ENCODE data around the gene TRIP12. TPM values are rescaled to one million over a fixed set of nuclear protein-coding genes. Genes with fewer than 3 reads are reported as not detected.

TRIP12 gene
- total and polyA plus RNA-seq, 2 of the 8 experiments (the other 6 are each of a cell fraction or from before 2014, with no cell fraction given) = 23.1 to 174 TPM

GRCh38 chr2:229726643-229727042 lies 195.2 kb downstream of the TRIP12 start:
- H3K9me3 ChIP-seq (ENCODE audit: insufficient read depth in 2 of 2, low read depth in 1 of 2, low read length in 1 of 2) = no peaks in the 10 kb centered on the region
- H2BK5ac ChIP-seq (ENCODE audit: low read depth, low read length) = no peak overlapping the region
- no peaks in the 10 kb centered on the region; the same call in 1 of the 2 replicates for H3K23me2 ChIP-seq (ENCODE audit: low read depth, low read length)
- no peaks in the 10 kb centered on the region for H3K79me2 ChIP-seq (ENCODE audit: control insufficient read depth in 1 of 2, insufficient read depth in 2 of 2, low read length in 2 of 2)
- no peak overlapping the region for H3K18ac ChIP-seq (ENCODE audit: extremely low read depth, low read length)
- no peak for DNase-seq (ENCODE audit: low read depth in 1 of 2, low spot score in 2 of 2)
- H3K9ac ChIP-seq (replicated peaks in 1 of 4; ENCODE audit: extremely low read depth in 1 of 4, low read depth in 3 of 4, low read length in 3 of 4) = no peak overlapping the region
- H2AFZ ChIP-seq (ENCODE audit: low read length) = no peak overlapping the region
- H2AK5ac ChIP-seq (ENCODE audit: low read depth, low read length) = no peak overlapping the region
- H4K20me1 ChIP-seq (replicated peaks in 1 of 2; ENCODE audit: control insufficient read depth in 1 of 2, insufficient read depth in 2 of 2, low read length in 2 of 2) = no peaks in the 10 kb centered on the region
- H4K8ac ChIP-seq (ENCODE audit: extremely low read depth, insufficient read depth, low read length) = no peak overlapping the region
- H3K4me2 ChIP-seq (ENCODE audit: insufficient read depth in 1 of 2, low read depth in 2 of 2, low read length in 2 of 2) = no peak overlapping the region
- no peak overlapping the region for H2BK120ac ChIP-seq (replicated peaks; ENCODE audit: low read depth, low read length)
- H3K4me3 ChIP-seq (ENCODE audit: extremely low read depth in 1 of 4, insufficient read depth in 2 of 4, low read depth in 3 of 4, low read length in 4 of 4) = no peak overlapping the region
- H3K23ac ChIP-seq (ENCODE audit: insufficient read length) = no peak overlapping the region
- no peaks in the 10 kb centered on the region for H3K27me3 ChIP-seq (replicated peaks in 1 of 4; ENCODE audit: control insufficient read depth in 3 of 4, extremely low read depth in 1 of 4, insufficient read depth in 3 of 4, low read length in 3 of 4)
- 95% methylated on average over 2 of the region's 2 CpGs; no CpG with 5 or more reads in 1 of the 2 experiments for whole genome bisulfite sequencing, 2 experiments (ENCODE audit: extremely low coverage in 1 of 2, insufficient coverage in 1 of 2, insufficient read length in 1 of 2, insufficient replicate concordance in 2 of 2, low coverage in 1 of 2, low lambda C conversion rate in 2 of 2, missing lambda C conversion rate in 1 of 2)
- no peak for TF ChIP-seq TAF1 (IDR thresholded peaks at IDR 0.05; ENCODE audit: low read depth, low read length)
- TF ChIP-seq CTBP2 (IDR thresholded peaks at IDR 0.05; ENCODE audit: borderline replicate concordance, insufficient read depth, insufficient read length, low read length) = no peak
- no peak for TF ChIP-seq E2F6 (IDR thresholded peaks at IDR 0.05)
- TF ChIP-seq YY1 (IDR thresholded peaks at IDR 0.05; ENCODE audit: low read depth, low read length) = no peak
- no peak for TF ChIP-seq TCF12 (IDR thresholded peaks at IDR 0.05; ENCODE audit: low read depth, low read length)
- TF ChIP-seq CBX5 (IDR thresholded peaks at IDR 0.05; ENCODE audit: low read depth, low read length) = no peak
- no peak for TF ChIP-seq SIX5 (IDR thresholded peaks at IDR 0.05; ENCODE audit: low read depth, low read length)
- TF ChIP-seq ASH2L (IDR thresholded peaks at IDR 0.05; ENCODE audit: low read length) = no peak
- no peak for TF ChIP-seq FOSL1 (IDR thresholded peaks at IDR 0.05; ENCODE audit: insufficient read depth, low read depth, low read length)
- no peak for TF ChIP-seq SIRT6 (IDR thresholded peaks at IDR 0.05; ENCODE audit: low read length)
- TF ChIP-seq RXRA (IDR thresholded peaks at IDR 0.05; ENCODE audit: insufficient read depth, low read depth, low read length) = no peak
- TF ChIP-seq ZNF274 (IDR thresholded peaks at IDR 0.05; ENCODE audit: borderline replicate concordance, extremely low read depth, low read length) = no peak
- TF ChIP-seq HDAC2 (IDR thresholded peaks at IDR 0.05; ENCODE audit: borderline replicate concordance in 1 of 2, low read depth in 2 of 2, low read length in 2 of 2) = no peak
- CTCF ChIA-PET (ENCODE audit: partially characterized antibody) = interaction anchor here (0.6 to 1.2 kb wide), 3 partner anchors 10 to 281 kb away, joined by 3 read pairs; no protein-coding TSS in a partner anchor
- FAIRE-seq = no peak
- no peak overlapping the region for H2BK15ac ChIP-seq (ENCODE audit: low read length)
- no peak overlapping the region for H3K56ac ChIP-seq (replicated peaks; ENCODE audit: insufficient read length, low read depth, low read length)
- H2BK20ac ChIP-seq (ENCODE audit: low read length) = no peak overlapping the region
- H4K5ac ChIP-seq (ENCODE audit: insufficient read length, low read depth, low read length) = no peak overlapping the region
- no peak overlapping the region for H3K27ac ChIP-seq (ENCODE audit: low read depth, low read length)
- H3K79me1 ChIP-seq (ENCODE audit: low read depth, low read length) = no peaks in the 10 kb centered on the region
- H2BK12ac ChIP-seq (ENCODE audit: low read depth, low read length) = no peak overlapping the region
- POLR2A ChIA-PET (ENCODE audit: partially characterized antibody) = no interaction called here
- no peaks in the 10 kb centered on the region for H3K4me1 ChIP-seq (replicated peaks in 1 of 4; ENCODE audit: control insufficient read depth in 3 of 4, insufficient read depth in 4 of 4, low read length in 3 of 4)
- no peak overlapping the region for H4K91ac ChIP-seq (replicated peaks; ENCODE audit: insufficient read length, low read length)
- no peaks in the 10 kb centered on the region for H3K36me3 ChIP-seq (ENCODE audit: control insufficient read depth in 2 of 4, insufficient read depth in 4 of 4, low read length in 3 of 4)
- H3K14ac ChIP-seq (ENCODE audit: insufficient read length) = no peak overlapping the region
- no peak overlapping the region for H3K4ac ChIP-seq (replicated peaks; ENCODE audit: insufficient read length, low read depth, low read length)
